Glomerular visceral epithelial cell (primary cell): ENCODE measurements around the gene SF3A1.

Source experiments
- DNase-seq: peaks from one replicate; pipeline ENCODE4 v3.0.0-alpha.2; 2016; ENCODE audit errors: extremely low spot score

SF3A1 gene

DNA sequence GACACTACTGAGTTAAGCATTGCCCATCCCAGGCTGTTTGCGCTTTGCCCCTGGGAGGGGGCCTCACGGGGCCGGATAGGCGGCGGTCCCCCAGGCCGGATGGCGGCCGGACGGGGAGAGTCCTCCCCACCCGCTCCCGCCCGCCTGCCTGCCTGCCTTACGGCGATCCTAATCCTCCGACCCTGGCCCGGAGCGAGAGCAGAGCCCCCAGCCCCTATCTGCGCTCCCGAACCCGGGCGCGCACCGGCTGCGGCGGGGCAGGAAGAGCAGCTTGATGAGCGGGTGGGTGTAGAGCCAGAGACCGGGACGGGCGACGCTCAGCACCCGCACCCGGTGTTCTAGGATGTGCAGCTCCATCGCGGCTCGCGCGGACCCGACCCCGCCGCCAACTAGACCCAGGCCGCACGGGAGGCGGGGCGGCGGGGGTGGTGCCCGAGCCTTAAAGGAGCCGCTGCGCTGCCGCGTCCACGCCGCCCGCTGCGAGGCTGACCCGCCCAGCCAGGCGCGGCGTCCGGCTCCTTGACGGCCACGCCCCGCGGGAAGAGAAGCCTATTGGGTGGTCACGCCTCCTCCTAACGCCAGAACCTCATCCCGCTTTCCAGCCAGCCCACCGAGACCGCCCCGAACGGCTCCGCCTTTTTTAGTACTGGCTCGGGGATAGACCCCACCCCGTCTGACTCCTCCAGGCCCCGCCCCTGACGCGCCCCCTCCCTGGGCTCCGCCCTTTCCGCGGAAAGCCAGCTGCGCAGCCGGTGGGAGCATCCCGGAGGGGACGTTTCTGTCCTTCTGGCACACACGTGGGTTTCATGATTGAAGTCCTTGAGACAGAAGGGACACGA lies 67.3 kb downstream of the SF3A1 start, which contains the start of gene CASTOR1:
Gene CASTOR1, minus strand, starts transcription at position 365 of the 839 bp plus-strand sequence. Its CDS starts 8 bp downstream, at position 357.
- peak; percentile 97 for DNase-seq

DNA sequence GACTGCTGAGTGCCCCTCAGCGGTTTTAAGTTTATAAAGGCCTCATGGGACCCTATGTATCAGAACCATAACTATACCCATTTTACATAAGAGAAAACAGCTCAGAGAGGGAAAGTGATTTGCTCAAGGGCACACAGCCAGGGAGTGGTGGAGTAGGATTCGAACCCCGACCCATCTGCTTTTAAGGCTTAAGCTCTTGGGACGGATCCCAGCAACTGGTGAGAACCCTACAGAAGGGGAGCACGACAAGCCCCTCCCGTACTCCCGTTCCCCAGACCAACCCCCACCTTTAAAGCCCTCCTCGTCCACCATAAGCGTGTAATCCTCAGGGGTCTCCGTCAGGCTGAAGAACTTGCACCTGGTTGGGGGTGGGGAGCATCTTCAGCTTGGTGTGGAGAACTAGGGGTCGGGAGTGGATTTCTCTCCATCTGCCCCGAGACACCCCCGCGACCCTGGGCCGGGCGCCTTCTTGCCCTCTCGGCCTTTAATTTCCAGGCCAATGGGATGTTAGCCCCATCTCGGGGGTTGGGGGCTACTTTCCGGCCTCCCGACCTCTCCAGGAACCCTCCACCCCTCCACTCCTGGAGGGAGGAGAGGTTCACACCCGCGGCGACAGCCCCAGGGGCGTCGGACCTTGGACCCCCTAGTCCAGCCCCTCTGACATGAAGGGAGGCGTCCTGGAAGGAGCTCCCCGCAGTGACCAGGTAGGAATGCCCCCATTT lies 68.1 kb downstream of the SF3A1 start:
- DNase-seq: no peak

- peak; percentile 94 for DNase-seq
These were observed 68.9 kb downstream of the SF3A1 start for GRCh38 chr22:30287648-30288418.

DNA sequence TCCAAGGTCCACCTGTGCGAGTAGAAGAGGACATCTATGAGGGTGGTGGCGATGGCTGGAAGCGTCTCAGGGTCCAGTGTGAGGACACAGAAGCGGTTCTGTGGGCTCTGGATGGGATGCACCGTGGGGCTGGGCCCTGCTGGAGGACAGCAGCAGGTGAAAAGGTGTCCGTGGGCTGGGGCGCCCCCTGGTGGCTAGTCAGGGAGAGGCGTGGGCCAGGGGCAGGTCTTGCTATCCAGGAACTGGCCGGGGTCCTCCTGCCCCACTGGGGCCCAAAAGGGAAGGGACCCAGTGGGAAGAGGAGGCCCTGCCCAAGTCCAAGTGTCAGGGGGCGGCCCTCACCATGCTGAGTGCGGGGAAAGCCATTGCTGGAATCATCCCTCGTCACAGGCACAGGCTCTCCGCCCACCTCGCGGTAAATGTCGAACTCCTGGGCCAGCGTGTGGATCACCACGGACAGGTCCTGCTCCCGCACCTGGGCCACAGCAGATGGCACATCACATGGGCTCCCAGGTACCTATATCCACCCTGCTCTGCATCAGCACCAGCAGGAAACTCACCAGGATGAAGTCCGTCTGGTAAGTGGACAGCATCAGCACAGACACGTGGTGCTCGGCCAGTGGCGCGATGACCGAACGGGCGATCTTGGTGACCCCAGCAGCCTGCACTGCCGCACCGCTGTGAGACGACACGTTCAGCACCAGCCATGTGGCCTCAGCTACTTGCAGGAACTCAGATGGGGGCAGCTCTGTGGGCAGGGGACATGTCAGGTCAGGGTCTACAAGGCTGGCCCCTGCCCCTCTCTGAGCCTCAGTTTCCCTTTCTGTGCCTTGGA lies 69.7 kb downstream of the SF3A1 start:
- DNase-seq: peak; percentile 74

DNA sequence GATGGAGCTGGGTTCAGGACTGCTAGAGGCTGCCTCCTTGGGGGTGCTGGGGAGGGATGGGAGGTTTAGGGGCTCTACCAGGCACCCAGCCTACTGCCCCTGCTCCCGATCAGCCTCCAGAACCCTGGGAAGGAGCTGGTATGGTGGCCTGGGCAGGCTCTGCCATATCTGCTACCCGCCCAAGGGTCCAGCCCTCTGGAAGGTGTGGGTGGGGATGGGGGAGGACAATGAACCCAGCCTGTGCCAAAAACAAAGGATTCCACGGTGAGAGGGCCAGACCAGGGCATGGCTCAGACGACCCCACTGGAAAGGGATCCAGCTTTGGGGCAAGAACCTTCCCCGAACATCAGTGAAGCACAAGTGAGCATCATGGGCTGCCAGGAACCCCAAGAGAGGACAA lies 70.4 kb downstream of the SF3A1 start:
- no peak for DNase-seq

GRCh38 chr22:30285846-30286200 lies 70.9 kb downstream of the SF3A1 start:
- no peak for DNase-seq

DNA sequence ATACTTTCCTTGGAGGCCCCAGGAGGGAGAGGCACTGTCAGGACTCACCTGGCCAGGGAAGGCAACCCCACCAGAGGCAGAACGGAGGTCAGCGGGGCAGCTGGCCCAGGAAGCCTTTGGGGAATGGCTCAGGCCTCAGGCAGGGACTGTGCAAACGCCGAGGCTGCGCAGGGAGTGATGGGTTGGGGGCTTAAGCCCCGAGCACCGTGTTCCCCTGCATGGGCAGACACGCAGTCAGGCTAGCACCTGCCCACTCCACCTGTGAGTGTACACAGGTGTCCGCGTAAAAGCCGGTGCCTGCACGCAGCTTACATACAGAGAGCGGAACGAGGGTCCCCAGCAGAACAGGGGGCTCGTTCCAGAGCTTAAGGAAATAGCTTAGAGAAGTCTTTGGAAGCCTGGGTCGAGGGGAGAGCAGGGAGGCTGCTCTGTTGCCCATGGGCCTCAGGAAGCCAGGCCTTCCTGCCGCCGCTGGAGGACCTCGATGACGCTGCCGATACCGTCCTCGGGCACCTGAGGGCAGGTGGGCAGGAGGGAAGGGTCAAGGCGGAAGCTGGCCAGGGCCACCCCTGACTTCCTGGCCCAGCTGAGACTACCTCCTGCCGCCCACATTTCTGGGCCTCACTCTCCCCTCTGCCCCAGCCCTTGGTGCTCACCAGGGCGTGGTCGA lies 71.4 kb downstream of the SF3A1 start:
- no peak for DNase-seq

DNA sequence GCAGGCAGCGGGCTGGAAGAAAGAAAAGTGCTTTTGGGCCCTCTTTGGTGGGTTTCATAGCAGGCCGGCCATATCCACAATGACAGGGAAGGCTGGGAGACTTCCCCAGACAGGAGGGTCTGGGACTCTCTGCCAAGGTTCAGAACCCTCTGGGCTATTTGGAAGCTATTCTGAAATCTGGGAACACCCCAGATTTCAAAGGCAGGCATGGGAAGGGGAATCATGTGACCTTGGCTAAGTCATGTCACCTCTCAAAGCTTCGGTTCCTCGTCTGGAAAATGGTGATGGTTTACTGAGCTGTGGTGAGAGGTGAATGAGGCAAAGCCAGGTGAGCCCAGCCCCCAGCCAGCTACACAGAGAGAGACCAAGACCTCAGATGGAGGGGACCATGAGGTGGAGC lies 72.0 kb downstream of the SF3A1 start:
- DNase-seq: no peak

DNA sequence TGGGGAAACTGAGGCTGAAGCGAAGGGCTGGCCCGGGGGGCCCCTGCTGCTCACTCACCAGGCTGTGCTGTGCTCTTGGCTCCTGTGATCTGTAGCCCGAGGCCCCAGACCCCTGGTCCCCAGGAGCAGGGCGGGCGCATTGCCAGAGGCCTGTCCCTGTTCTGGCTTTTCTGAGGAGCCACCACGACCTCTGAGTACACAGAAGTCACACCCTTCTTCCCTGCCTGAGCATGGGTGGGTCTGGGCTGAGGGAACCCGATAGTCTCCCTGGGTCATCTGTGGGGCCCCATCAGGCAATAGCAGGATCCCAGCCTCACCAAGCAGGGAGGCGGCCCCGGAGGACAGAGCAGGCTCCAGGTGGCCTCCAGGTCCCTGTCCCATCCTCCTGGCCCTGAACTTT lies 72.5 kb downstream of the SF3A1 start:
- no peak for DNase-seq

- DNase-seq: no peak
These were observed 73.4 kb downstream of the SF3A1 start for GRCh38 chr22:30283342-30283741.

DNA sequence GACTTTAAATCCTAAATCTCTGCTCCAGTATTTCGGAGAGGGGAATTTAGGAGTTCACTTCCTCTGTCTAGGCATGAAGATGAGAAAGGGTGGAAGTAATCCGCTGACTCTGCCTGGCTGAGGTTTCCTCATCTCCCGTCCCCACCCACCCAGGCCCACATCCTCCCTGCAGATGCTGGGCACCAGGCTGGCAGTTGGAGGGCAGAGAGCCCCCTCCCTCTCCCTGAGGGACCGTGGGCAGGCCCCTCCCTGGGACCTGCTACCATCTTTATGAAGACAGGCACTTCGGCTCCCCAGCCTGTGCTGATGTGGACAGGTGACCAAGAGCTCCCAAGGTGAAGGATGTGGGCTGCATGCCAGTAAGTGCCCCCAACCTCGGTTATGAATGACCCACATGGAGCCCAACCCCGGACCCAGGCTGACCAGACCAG lies 74.1 kb downstream of the SF3A1 start:
- no peak for DNase-seq
